SK-N-MC (cell line): ENCODE results near the gene GULP1.

Experiments
- EZH2 ChIP-seq: fragments of 200-600 bp; sonication (generic); IDR thresholded peaks from one replicate; pipeline ENCODE4 v1.6.1; 2017; ENCODE audit warnings: antibody characterized with exemption
- FOXP2 ChIP-seq: optimal IDR thresholded peaks from 2 replicates; pipeline ENCODE3; 2011; ENCODE audit warnings: mild to moderate bottlenecking, moderate library complexity; ENCODE audit not compliant: insufficient read depth; ENCODE audit errors: extremely low read length, control extremely low read depth
- POLR2AphosphoS5 ChIP-seq: IDR thresholded peaks from 2 replicates; pipeline ENCODE4 v1.6.1; 2012; ENCODE audit warnings: mild to moderate bottlenecking, low read depth, low read length, borderline replicate concordance

- no peak for TF ChIP-seq POLR2AphosphoS5
- no peak for TF ChIP-seq EZH2
- TF ChIP-seq FOXP2: no peak
These were observed 327.5 kb downstream of the GULP1 start for GRCh38 chr2:188619146-188619545.
